Cortex of kidney (tissue), 1 donor: ENCODE data around the gene HOMER3.
"Not testable (repeated sequence)": the region's sequence is repeated elsewhere in the genome, so short reads cannot be mapped to it uniquely, and the experiment has no call there.

ENCODE experiments used
- DNase-seq: peaks from one replicate; lab custom pipeline; 2025; lab: John Stamatoyannopoulos, UW

The HOMER3 gene

DNA sequence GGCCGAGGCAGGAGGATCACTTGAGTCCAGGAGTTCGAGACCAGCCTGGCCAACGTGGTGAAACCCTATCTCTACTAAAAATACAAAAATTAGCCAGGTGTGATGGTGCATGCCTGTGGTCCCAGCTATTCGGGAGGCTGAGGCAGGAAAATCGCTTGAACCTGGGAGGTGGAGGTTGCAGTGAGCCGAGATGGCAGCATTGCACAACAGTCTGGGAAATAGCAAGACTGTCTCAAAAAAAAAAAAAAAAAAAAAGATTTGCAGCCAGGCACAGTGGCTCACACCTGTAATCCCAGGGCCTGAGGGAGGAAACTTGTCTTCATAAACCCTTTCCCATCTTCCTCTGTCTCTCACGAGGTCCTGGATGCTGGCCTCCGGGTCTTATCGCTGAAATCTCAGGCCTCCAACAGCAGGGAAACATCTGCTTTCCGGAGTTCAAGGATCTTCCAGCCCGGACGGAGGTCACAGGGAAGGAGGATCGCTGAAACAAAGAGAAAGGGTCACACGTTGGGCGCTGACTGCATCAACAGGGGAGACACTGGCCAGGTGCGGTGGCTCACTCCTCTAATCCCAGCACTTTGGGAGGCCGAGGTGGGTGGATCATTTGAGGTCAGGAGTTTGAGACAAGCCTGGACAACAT lies 11.5 kb upstream of the HOMER3 start:
- DNase-seq, result not testable (repeated sequence)

DNA sequence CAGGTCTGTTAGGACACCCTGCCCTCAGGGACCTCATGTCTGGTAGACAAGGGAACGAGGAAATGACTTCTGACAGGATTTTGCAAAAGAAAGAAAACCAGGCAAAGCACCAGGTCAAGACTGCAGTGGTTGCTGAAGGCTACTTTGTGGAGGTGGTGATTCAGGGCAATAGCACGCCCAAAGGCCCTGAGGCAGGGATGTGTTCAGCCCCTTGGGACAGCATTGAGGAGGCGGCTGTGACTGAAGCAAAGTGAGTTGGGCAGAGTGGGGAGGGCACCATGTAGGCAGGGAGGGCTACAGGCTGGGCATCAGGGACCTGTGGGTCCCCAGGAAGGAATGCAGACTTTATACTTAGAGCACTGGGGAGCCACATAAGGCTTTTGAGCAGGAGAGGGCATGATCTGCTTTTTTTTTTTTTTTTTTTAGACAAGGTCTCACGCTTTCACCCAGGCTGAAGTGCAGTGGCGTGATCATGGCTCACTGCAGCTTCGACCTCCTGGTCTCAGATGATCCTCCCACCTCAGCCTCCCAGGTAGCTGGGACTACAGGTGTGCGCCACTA lies 10.8 kb upstream of the HOMER3 start:
- no peak for DNase-seq

DNA sequence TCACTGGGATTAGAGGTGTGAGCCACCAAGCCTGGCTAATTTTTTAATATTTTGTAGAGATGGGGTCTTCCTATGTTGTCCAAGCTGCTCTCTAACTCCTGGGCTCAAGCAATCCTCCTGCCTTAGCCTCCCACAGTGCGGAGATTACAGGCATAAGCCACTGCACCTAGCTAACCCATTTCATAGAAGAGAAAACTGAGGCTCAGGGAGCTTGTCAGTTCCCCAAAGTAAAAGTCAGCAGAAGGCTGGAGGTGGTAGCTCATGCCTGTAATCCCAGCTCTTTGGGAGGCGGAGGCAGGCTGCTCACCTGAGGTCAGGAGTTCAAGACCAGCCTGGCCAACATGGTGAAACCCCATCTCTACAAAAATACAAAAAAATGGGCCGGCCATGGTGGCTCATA lies 8.8 kb upstream of the HOMER3 start:
- DNase-seq, result no peak

DNA sequence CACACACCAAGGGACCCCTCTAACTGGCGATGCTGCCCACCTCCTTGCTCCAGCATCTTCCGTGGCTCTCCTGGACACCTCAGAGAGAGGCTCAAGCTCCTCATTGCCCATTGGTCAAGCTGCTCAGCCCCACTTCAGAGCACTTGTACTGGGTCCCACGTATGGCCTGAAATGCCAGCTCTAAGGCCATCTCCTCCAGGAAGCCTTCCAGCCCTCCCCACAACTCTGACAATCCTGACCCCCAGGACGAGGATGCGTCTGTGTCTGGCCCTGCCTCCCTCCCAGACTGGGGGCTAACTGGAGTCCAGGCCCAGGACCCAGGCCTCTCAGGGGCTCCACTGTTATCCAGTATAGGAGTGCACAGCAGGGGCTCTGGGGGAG lies 7.9 kb upstream of the HOMER3 start:
- DNase-seq, result no peak

DNA sequence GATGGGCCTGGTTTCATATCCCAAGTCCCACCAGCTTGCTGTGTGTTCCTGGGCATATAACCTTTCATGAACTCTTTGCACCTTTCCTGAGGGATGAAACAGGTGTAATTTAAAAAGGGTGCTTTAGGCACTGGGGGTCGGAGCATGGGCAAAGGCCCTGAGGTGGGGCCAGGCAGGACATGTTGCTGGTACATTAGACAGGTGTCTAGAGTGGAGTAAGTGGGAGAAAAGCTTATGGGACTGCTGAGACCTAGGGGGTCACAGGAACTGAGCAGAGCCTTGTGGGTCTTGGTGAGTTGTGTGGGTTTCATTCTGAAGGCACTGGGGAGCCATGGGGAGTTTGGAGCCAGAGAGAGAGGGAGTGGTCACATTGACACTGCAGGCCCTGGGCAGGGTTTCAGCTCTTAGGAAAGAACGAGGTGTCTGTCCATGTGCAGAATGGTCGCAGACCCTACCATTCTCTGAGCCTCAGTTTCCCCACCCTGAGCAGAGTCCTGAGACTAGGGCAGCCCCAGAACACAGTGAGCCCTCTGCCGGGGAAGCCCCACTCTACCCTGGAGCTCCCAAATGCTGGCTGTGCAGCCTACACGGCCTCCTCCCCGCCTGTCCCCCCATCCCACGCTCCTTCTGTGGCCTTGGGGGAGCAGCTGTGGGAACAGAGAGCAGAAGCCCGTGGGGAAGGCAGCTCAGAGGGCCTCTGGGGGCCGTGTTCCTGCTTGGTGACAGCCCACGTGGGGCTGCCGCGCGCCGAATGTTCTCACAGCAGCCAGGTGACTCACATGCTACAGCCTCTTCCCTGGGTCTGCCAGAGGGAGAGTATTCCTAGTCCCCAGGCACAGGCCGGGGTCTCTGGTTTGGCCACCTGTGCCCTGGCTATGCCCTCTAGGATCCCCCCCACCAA lies 7.3 kb upstream of the HOMER3 start:
- DNase-seq, result no peak

DNA sequence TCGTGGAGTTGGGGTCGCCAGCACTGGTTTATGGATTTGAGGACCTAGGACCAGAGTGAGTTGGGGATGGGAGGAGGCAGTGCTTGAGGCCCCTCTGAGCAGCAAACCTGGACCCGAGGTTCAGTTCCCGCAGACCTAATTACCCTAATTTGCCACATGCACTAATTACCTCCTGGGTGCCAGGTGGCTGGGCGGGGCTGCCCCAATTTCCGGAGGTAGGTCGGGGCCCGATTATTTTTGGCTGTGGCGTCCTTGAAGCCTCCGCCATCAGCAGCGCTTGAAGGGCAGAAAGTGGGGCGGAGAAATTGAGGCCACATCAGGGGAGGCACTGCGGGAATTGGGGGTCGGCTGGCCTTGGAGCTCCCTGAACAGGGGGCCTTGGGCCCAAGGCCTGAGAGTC lies 5.9 kb upstream of the HOMER3 start:
- DNase-seq, result no peak

DNA sequence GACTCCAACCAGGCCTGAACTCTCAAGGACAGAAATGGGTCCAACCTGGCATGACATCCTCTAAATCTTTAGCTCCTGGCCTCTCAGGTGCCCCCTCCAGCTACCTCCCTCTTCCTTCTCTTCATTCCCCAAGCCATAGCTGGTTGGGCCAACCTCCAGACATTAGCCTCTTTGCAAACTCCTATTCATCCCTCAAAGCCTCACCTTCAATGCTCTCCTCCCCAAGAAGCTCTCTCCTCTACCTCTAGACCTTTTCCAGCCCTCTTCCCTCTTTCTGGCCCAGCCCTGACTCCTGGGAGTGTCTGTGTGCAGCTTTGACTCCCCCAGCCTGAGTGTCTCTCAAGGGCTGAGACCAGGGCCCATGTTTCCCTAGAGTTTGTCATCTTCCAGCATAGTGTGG lies 5.3 kb upstream of the HOMER3 start:
- DNase-seq, result no peak

DNA sequence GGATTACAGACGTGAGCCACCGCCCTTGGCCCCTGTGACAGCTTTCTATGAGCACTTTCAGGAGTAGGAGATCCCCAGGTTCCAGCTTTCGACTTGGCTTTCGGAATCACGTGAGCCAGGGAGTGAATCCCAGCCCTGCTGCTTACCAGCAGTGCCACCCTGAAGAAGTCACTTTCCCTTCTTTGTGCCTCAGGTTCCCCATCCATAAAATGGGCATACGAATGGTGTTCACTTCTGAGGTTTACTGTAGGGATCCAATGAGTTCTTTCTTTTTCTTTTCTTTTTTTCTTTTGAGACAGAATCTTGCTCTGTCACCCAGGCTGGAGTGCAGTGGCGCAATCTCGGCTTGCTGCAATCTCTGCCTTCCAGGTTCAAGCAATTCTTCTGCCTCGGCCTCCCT lies 4.3 kb upstream of the HOMER3 start:
- no peak for DNase-seq

DNA sequence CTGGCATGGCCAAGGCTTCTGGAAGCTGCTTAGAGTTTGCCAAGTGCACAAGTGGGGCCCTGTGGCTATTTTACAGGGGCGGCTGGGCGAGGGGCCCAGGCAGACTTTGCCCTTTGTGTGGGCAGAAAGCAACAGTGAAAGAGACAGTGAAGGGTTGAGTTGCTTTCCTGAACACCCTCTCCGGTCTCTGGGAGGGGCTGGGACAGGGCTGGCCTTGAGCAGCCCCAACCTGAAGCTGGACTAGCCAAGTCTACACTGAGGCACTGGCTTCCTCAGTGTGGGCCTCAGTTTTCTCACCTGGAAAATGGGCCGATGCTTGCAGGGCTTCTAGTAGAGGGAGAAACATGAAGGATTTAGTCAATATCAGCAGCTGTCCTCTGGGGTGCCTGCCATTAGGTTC lies 2.4 kb upstream of the HOMER3 start:
- no peak for DNase-seq

DNA sequence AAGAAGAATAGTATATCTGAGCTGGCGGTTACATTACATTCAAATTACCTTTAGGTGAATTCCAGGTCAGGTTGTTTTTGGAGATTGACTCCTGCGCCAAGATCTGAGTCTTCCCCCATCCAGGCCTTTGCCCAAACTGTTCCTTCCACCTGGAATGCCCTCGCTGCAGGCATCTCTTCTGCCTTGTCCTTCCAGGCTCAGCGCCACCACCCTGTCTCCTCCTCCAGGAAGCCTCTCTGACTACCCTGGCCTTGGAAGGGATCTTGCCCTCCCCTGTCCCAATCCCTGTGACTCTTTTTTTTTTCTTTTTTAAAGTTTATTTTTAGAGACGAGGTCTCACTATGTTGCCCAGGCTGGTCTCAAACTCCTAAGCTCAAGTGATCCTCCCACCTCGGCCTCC lies 1.7 kb upstream of the HOMER3 start:
- DNase-seq, result no peak

DNA sequence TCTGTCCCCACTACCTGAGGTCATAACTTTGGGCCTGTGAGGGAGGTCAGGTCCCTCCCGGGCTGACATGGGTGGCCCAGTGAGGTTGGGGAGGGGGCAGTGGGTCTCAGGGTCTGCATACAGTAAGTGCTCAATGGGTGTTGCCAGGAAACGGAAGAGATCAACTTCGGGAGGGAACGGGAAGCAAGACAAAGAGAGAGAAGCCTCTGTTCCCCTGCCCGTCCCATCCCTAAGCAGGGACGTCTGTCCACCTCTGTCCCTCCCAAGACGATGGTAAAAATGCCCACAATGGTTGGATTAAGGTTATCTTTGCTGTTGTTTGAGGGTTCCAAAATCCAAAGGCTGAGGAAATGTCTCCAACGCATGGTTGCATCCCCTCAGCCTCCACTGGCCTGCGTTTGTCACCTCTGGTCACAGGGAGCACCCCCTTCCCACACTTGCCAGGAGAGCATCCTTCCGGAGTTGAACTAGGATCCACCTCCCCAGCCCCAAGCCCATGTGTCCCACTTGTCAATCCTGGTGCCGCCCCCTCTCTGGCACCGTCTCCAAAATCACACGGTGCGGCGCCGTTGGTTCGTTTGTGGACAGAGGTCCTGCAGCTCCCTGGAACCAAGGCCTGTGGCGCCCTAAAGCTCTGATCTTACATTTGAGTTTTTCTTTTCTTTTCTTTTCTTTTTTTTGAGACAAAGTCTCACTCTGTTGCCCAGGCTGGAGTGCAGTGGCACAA lies 774 bp upstream of the HOMER3 start:
- DNase-seq, result no peak

DNA sequence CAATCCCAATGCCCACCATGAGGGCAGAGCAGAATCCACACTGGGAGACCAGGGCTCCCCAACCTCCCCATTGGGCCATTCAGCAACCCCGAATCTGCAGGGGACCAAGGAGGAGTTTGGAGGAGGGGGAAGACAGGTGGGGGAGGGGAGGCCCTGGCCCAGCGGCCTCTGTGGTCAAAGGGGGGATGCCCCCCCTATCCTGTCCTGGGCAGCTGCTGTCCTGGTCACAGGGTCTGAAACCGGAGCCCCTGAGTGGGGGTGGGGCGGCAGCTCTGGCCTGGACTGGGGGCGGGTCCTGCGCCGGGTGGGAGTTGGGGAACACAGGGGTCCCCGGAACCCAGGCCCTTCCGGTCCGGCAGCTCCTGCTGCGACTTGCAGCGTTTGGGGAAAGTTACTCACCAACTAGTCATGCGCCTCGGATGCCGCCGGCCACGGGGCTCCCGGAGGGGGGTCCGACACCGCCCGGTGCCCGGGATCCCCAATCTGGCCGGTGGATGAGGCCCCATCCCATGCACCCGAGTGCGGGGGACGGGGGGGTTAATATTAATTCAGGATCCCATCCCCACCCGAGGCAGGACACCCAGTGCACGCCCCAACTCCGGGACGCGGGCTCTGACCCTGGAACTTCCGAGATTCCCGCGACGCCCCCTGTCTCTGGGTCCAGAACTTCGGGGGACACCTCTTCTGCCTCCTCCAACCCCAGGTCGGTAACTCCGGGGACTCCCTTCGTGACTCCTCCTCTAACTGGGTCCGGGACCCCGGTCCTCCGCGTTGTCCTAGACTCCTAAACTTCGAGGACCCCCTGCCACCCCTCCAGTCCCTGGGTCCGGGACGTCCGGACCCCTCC lies 872 bp downstream of the HOMER3 start:
- no peak for DNase-seq

DNA sequence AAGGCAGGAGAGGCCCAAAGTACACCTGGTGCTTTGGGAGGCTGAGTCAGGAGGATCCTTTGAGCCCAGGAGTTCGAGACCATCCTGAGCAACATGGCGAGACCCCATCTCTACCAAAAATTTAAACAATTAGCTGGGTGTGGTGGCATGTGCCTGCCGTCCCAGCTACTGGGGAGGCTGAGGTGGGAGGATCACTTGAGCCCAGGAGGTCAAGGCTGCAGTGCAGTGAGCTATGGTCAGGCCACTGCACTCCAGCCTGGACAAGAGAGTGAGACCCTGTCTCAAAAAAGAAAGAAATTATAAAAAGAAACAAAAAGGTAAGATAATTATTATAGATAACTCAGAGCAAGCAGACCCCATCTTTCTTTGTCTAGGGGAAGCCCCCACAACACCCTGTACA lies 1.9 kb downstream of the HOMER3 start:
- DNase-seq, result no peak

DNA sequence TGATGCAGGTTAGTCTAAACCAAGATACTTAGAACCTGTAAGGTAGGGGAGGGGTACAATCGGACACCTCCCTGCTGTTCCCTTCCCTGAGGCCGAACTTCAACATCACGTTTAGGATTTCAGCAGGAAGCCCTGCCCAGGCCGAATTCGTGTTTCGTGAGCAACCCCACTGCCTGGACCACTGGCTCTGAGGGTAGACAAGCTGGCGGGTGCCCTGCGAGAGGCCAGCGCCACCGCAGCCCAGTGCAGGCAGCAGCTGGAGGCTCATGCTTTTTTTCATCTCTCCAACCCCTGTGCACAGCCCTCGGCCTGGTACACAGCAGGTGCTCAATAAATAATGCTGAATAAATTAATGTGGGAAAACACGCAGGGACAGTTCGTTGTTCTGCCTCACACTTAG lies 7.7 kb downstream of the HOMER3 start:
- no peak for DNase-seq

DNA sequence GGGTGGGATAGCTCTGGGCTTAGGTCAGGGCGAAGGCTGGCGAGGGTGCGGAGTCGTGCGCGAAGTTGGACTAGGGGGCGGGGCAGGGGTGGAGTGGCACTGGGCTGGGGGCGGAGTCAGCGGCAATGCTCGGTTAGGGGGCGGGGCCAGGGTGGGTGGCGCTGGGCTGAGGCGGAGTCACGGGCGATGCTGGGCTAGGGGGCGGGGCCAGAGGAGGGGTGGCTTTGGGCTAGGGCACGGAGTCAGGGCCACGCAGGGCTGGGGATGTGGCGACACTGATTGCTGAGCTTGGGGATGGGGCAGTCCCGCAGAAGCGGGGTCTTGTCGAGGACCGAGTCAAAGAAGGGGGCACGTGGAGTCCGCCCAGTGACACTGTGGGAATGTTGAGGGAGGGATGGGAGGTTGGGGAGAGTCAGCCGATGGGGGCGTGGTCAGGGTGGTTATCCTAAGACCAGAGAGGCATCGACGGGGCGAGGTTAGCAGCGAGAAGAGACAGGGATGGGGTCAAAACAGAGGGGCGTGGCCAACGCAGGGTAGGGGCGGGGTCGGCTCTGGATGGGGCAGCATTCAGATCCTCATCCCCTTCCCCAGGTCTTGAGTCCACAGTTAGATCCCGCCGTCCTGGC lies 8.7 kb downstream of the HOMER3 start:
- DNase-seq, result no peak

DNA sequence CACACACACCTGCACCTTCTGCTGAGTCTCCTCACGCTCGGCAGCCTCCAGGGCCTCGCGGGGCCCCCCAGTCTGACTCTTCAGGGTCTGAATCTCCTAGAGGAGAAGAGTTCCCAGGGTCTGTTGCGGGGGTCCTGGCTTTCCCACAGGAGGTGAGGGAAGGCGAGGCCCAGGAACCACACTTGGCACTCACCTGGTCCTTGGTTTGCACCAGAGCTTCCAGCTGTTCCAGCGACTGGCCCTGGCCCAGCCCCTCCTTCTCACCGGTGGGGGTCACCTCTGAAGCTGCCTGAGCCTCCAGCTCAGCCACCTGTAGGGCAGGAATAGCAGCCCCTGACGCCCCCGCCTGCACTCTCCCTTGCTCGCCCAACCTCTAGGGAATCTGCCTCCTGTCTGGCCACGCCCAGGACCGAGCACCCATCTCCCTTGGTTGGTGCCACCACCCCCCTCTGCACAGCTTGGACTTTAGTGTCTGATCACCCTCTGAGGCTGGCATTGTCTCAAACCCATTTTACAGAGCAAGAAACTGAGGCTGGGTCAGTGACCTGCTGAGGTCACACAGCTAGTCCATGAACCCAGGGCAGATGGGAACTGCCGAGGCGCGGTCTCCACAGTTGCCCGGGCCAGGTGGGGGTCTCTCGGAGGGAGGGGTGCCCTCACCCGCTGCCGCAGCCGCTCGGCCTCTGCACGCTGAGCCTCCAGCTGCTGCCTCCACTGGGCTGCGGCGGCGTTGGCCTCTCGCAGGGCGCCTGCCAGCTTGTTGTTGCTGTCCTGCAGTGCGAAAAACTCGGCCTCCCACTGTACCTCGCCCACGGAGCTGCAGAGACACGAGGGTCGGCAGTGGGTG lies 9.5 kb downstream of the HOMER3 start:
- DNase-seq, result no peak

DNA sequence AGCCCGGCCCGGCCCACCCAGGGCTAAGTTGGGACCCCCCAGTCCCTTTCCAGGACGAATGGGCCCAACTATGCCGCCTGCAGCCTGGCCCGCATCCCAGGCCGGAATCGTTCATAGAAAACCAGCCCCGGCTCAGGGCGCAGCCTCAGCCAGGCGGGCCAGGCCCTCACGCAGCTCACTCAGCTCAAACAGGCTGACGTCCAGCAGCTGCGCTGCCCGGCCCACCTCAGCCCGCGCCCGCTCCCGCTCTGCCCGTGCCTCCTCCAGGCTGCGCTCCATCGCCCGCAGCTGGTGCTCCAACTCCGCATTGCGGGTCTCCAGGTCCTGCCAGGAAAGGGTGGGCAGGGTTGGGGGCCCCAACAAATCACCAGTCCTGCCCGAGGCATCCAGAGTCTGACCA lies 11.7 kb downstream of the HOMER3 start:
- no peak for DNase-seq

DNA sequence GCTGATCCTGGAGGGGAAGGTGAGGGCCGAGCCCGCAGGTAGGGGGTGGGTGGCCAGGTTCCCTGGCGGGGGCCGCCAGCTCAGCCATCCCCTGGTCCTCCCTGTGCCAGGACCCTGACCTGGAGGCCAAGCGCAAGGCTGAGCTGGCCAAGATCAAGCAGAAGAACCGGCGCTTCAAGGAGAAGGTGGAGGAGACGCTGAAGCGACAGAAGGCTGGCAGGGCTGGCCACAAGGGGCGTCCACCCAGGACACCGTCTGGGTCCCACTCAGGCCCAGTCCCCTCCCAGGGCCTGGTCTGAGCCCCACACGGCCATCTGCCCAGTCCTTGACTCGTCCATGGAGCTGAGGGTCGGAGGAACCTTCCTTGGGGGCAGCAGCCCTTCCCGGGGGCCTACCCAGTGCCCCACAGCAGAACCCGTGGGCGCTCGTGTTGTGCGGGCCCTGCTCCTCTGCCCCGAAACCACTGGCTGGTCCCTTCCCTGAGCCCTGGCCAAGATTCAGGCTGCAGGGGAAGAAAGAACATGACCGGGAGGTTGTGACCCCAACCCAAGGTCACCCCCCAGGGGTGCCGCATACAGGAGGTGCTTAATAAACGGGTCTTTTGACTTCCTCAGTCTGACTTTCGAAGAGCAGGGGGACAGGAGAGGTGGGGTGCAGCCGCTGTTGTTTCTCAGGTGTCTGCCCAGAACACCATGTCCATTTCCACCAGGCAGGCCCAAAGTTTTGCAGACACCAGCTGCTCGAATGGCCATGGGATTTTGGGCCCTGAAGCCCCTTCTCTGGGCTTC lies 12.8 kb downstream of the HOMER3 start:
- DNase-seq, result no peak

DNA sequence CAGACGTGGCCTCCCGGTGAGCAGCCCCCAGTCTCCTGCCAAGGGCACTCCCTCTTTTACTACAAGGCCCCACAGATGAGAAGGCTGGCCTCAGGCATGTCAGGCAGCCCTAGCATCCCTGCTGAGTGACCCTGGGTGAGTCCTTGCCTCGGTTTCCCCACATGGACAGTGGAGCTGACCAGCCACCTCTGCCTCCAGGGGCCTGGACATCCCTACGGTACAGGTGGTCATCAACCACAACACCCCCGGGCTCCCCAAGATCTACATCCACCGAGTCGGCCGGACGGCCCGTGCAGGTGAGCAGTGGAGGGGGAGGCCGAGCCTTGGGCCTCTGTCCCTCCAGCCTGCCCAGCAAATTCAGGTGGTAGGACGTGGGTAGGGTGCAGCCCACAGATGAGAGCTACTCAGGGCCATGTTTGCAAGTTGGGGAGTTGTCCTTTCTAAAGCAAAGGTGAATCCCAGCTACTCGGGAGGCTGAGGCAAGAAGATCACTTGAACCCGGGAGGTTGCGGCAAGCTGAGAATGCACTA lies 16.3 kb downstream of the HOMER3 start:
- no peak for DNase-seq
